ENCODE measurements around the gene RIN2.
A peak's percentile ranks its signal among the peaks of the same experiment; 100 is the strongest.

The RIN2 gene

DNA sequence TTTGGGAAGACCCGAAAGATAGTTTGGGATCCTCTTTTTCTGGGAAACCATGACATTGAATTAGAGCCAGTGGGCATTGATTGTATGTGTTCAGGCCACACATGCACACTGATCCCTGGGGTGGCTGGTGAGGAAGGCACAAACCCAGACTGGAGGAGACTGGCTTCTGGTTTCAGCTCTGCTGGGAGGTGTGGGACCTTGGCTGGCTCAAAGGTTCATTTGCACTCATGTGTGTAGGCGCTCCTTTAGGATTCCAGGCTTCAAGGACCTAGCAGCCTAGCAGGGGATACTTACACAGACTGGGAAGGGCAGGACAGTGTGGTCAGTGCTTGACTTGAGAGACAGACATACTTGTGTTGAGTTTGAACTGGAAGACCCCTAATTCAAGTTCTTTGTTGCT lies 7.2 kb downstream of the RIN2 start:
- DNase-seq = no peak

DNA sequence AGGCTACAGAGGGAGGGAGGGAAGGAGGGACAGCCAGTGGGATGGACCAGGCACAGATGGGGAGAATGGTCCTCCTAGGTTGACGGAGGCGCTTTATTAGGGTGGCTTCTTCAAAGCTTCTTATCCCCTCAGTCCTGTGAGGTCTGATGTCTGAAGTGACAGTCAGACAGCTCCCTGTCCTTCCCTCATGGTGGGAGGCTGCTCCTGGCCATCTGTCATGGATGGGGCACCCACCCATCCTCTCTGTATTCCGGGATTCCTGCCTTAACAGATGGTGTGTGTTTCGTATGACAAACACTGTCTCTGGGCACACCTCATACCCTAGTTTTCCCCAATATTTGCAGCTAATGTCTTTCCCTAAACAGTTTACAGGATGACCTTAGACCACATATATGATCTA lies 7.9 kb downstream of the RIN2 start:
- DNase-seq = no peak

DNA sequence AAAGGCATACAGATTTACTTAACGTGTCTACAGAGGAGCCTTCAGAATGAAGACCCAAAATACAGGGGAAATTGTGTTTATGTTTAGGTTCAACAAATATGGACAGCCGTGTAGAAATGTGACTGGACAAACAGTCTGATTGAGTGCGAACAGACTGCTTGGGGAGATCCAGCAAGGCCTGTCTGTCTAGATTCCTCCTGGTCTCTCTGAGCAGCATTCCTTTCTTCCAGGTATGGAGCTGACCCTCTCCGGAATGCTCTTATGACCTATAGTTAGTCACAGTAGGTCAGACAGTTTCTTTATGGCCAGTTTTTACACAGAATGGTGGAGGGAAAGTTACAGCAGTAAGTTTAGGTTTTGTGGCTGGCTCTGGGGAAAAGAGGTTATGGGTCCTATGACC lies 9.0 kb downstream of the RIN2 start:
- DNase-seq = no peak

DNA sequence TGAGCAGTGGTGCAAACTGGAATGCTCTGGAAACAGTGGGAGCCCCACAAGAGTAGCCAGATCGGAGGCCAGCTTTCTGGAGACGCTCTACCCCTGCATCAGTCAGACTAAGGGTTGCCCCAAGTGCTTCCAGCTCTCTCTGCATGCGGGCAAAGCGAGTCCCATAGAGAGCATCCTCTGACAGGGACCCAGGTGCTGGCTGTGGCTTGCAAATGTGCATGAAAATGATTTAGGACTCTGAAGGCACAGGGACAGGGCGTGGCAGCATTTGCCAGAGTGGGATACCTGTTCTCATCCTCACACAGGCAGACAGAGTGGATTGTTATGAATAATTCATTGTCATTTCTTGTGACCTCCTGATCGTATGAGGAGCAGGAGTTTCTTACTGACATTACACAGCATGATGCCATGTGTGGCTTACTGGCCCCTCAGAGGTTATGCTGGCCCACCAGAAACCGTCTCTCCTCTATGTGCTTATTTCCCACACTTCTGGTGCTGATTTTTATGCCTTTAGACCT lies 10.3 kb downstream of the RIN2 start:
- DNase-seq = no peak

DNA sequence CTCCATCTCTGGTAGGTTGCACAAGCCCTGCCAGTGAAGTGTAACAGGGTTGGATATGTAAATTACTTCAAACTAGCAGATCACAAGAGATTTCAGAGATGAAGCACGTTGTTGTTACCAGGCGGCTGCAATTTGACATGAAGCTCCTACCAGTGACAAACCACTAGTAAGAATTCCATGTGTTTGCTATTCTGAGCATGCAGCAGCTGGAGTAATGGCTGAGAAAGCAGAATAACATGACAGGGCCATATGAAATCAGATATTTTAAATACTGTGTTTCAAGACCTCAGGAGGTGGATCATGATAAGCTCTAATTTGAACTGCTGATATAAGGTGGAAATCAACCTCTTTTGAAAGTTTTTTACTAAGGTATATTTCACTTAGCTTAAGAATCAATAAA lies 11.4 kb downstream of the RIN2 start:
- DNase-seq = no peak

DNA sequence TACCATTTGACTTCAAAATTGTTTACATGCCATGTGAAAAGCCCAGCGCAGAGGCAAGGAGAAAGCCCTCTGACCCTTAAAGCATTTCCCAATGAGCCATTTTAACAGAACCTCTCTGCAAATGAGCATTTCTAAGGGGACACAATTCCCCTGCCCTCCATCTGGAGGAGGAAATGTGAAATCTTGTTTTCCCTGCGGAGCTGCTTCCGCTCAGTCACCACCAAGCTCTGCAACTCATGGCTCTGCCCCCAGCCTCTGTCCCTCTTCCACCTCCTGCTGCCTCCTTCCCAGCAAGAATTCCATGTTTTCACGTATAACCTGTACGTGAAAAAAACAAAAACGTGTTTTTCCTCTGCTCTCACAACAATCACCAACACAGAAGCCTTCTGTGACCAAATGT lies 12.3 kb downstream of the RIN2 start:
- no peak for DNase-seq

DNA sequence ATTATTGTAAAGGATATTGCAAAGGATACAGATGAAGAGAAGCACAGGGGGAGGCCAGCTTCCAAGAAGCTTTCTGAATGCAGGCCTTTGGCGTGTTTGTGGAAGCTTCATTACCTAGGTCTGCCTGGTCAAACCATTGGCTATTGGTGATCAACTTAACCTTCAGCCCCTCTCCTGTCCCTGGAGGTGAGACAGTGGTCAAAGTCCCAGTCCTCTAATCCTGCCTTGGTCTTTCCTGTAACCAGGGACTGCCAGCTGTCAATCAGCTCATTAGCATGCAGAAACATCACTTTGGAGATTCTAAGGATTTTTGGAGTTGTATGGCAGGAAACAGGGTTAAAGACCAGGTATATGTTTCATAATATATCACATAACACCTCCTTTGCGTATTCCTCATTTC lies 13.0 kb downstream of the RIN2 start:
- DNase-seq = no peak

DNA sequence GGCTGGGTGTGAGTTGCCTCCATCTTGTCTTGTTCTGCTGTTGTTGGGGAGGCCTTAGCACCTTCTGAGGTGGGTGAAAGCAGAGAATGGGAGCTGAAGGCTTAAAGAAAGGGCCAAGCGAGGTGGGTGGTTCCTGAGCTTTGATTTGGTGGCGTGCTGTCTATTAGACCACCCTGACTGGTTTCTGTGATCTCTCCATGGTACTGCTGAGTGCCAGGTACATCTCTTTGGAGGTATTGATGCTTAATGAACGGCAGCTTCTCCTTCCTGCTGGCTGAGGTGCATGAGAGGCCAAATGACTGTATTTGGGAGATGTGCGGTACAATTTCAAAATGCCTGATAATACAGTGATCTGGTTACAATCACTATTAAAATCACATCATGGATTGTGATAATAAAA lies 15.4 kb downstream of the RIN2 start:
- DNase-seq = no peak

DNA sequence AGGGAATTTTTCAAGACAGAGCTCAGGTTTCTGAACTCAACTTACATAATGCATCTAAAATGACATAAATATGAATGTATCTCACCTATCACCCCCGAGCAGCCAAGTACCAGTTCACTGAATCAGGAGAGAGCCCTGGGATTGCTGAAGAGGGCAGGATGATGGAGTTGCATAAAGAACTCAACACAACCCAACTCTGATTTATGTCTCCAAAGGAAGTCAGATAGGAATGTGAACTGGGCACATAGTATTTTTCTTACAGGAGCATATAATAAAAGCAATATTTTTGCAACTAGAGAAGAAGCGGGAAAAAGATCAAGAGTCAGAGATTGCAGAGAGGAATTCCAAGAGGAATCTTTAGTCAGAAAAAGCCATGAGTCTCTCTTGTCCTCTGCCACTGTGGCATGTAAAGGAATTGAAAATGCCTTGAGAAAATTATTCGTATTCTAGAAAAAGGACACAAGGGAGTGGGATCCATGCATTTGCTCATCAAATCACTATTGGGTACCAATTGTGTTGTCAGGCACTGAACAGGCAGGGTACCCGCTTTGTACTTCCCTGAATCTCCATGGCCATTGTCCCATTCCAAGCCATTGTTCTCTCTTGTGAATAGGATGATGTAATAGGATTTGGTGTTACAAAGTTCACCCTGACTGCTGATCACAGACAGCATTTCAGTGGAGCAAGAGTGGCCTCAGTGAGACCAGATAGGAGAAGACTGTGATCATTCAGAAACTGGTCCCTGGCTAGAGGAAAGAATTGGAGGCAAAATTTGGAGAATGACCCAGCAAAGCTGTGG lies 16.3 kb downstream of the RIN2 start:
- peak in 19 of 56 donors; percentile 11 to 62 (median 29) for DNase-seq

DNA sequence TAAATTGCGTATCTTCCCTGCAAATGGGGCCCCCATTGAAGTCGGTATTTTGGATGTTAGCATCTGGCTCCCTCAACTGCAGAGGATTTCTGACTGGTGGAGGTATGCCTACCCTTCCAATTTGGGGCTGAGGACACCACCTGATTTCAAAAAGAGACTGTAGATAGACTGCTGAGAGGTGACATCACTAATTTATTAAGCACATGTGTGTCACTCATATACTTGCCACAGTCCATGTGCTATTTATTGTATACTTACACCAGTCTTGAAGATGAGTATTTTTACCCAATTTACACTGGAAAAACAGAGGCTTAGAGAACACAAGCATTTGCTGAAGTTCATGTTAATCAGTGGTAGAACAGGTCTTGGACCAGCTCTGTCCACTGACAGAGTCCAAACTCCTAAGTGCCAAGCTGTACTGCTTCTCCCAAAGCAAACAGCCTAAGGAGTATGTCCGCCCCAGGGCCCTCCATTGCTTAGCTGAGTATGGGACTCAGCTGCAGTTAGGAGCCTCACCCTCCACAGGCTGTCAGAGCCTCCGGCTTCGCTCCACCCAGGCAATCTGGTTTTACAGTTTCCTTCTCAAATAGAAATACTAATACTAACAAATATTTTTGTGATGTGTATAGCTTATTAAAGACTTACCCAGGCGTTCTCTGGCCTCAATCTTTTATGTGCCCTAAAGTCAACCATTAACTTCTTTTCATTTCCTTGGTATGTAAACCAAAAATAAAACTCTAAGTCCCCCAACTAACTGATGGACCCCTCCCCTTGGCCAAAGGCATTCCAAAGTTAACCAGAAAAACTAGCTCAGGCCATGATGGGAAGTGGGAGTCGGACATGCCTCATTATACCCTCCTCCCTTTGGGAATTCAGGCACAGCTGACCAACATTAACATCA lies 17.5 kb downstream of the RIN2 start:
- no peak for DNase-seq

DNA sequence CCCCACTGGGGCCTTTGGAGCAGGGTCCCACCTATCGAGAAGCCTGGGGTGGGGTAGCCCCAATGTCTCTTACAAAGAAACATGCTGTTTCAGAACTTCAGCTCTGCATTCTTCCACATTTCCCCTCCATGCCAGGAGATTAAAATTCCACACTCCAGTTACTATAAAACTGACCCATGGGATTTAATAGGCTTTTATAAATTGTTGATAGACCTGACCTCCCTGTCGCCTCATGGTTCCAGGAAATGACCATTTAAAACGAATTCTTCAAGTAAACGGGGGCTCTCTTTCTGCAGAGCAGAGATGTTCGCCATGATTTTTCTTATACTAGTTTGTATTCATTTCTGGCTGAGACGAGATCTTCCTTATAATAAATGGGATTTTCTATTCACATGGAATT lies 19.3 kb downstream of the RIN2 start:
- DNase-seq = no peak

DNA sequence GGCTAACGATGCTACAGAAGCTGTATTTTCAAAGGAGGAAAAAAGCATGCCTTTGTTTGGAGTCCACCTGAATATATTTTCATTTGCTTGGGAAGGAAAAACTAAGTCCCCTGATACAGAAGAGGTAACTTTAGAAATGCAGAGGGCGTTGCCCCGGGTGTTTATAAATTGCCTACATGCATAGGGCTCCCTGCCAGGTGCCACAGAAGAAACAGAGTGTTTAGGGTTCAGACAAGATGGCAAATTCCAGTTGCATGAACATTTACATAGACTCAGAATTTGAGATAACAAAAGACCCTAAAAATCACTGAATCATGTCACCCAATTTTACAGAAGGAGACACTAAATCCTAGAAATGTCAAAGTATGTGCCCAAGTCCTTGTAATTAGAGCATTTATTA lies 19.9 kb downstream of the RIN2 start:
- DNase-seq = no peak

DNA sequence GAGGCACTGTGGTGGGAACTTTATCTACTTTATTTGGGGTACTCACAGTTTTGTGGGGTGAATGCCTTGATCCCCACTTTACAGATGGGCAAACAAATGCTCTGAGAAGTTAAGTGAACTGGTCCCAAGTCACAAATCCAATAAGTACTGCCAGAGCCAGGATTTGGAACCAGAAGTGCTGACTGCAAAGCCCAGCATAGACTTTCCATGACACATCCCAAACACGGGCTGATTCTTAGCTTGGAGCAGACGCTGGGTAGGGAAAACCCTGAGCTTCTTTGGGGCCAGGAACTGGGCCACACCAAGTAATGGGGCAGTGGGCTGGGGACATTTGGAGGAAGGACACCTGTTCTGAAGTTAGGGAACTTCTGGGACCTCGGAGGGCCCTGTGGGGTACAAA lies 20.3 kb downstream of the RIN2 start:
- no peak for DNase-seq

DNA sequence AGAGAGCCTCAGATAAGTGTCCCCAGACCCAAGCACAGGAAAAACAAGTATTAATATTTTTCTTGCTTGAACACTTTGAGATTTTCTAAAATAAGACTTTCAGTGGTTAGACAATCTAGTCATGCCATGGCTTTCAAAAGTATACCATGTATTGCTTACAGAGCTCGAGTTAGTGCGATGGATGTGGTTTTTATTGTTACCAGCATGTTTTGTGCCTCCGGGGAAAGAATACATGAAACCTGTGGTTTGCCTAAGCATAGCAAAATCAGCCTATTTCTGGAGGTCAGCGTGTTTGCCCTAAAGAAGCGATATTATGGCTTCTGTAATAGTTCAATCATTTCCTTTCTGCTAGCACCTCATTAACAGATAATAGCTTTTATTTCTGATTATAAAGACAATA lies 21.6 kb downstream of the RIN2 start:
- DNase-seq = no peak

DNA sequence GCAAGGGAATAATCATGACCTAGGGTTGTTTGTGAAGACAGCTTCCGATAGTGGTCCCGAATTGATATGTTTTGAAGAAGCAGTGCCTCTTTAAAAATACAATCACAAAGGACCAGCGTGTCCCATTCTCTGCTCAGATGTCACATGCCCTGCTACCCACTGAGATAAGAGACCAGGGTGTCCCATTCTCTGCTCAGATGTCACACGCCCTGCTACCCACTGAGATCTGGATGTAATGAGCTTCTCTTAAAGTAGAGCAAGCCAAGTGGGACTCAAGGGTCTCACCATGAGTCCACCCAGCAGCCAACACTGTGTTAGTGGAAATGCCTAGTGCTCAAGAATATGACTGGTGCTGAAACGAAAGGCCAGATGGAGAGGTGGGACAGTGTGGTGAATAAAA lies 22.2 kb downstream of the RIN2 start:
- no peak for DNase-seq

DNA sequence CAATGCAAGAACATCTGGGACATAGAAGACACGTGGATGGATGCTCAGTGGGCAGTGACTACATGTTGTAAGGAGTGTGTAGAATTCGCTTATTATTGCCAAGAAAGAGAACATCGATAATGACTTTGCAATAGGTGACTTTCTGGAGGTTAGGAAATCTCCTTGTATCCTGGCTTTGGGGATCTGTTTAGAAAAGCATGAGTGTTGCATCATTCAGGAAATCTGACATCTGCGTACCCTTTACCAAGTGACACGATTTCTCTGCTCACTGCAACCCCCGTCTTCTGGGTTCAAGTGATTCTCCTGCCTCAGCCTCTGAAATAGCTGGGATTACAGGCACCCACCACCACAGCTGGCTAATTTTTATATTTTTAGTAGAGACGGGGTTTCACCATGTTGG lies 23.2 kb downstream of the RIN2 start:
- no peak for DNase-seq

DNA sequence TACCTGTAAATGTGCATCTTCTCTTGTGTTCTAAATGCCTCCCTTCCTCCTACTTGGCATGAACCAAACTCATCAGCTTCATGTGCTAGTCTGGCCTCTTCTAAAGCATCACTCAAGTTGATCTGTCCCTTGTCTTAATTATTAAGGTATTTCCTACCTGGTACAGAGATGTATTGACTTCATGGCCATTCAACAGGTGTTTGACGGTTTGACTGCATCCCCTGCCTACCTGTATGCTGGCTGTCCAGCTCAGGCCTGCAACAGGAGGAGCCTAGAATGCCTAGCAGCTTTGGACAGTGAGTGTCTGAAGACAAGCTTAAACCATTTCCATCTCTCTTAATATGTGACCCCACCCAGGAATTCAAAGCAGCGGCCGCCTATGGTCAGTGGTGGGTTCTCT lies 24.6 kb downstream of the RIN2 start:
- DNase-seq = no peak

DNA sequence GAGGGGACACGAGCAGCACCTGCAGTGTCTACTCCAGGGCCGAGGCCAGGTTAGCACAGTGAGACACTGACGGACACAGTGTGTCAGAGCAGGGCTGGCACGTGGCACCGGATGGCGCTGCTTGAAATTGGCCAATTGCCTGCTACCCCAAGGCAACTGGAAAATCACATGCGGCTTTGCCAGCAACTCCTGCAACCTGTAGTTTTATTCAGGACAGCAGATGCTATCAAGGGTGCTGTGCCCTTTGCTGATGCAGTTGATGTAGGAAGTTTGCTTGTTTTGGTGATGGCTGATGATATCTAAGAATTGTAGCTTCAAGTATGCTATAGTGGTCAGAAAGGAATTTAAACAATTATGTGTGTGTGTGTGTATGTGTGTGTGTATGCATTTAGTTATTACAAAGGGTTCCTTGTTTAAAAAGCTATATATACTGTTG lies 25.9 kb downstream of the RIN2 start:
- DNase-seq = peak in 8 of 56 donors; percentile 10 to 56 (median 17)

DNA sequence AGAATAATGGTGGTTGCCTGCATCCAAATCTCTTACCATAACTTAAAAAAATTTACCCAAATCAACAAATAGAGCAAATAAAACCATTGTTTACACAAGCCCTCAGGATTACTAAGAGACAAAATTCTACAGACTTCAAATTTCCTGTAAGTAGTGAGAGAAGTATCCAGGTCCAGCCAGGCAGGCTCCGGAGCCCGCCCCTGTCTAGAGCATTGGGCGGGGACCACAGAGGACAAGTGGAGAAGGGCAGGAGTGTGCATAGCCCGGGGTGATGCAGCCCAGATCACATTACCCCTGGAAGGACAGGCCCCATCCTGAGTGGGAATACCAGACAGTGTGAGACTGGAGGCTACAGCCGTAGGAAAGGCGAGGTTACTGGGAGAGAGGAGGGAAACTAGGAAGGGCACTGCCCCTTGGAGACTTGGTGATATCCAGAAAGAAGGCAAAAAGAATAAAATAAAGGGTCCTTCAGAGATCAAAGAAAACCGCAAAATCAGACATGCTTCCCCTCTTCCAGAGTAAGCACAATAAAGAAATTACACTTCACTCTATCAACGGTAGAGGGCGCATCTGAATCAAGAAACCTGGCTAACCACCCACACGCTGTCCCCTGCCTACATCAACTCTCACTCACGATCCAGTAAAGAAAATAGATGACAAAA lies 26.6 kb downstream of the RIN2 start:
- peak in 43 of 56 donors; percentile 7 to 92 (median 35) for DNase-seq

DNA sequence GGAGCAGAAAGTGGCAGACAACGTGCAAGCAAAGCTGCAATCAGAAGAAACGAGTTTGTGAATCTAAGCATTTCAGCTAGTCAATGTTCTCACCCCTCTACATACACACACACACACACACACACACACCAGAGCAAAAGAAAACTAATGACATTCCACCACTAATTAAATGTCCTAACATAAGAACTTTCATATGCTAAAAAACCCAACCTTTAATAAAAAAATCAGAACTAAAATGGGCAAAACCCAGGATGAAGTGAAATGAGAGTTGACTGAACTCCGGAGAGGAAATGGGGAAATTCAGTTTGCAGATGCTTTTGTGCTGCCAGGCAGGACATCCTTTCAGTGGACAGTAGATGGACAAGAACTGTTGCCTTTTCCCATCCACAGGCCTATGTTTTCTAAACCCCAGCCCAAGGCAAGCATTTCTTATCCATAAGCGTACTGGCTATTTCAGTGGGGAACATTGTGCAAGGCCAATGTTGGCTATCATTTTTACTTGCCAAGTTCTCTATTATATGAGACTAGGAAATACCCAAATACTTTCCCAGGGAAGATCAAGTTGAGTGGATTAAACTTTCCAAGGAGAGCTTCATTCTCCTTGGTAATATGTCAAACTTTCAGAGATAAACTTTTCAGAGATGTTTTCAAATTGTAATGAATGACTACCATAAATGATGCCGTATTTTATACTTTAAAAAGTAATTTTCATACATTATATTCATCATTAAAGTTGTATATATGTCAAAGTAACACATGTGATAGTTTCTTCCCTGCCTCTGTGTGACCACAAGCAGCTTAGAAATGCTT lies 27.3 kb downstream of the RIN2 start:
- peak in 3 of 56 donors; percentile 24 to 32 (median 29) for DNase-seq

DNA sequence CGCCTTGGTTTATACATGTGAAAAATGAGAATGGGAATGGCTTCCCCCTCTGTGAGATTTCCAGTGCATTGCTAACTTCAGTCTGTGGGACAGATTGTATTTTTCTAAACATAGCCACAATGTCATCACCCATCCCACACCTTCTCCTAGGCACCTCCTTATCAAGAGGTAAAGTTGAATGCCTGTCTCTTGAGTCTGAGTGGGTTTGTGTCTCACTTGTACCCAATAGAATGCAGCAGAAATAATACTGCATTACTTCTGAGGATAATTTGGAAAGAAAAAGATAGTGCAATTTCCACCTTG lies 27.9 kb downstream of the RIN2 start:
- DNase-seq = no peak

Measured in amygdala (tissue), 56 donors.